Gastrocnemius medialis (tissue), 4 donors: Measurements from ENCODE around the gene GBX1. TPM values are rescaled to one million over a fixed set of nuclear protein-coding genes. Genes with fewer than 3 reads are reported as not detected.

Experiments used
- ATAC-seq, 2 donors: fragments of 150-250 bp; one replicate each; pipeline ENCODE4 v1.9.1; 2016
- DNase-seq, 2 donors: peaks; one replicate each; pipeline ENCODE4 v3.0.0-alpha.2; 2019
- H3K27ac ChIP-seq, 4 donors: fragments of 200-600 bp; sonication (generic); 1 replicate in 1 of 4; 2 replicates in 3 of 4; pipeline ENCODE4 v1.5.1; 2016 to 2018; ENCODE audit warnings: mild to moderate bottlenecking in 2 of 4, moderate library complexity in 1 of 4
- H3K27me3 ChIP-seq, 3 donors: fragments of 200-600 bp; sonication (generic) in 2 of 3; 1 replicate in 1 of 3; 2 replicates in 2 of 3; pipeline versions ENCODE4 v1.5.1 to v1.6.0; 2016 to 2019; ENCODE audit warnings: mild to moderate bottlenecking in 1 of 3, moderate library complexity in 1 of 3
- H3K36me3 ChIP-seq, 2 donors: fragments of 200-600 bp; sonication (generic) in 1 of 2; one replicate each; pipeline ENCODE4 v1.5.1; 2017 to 2018
- H3K4me1 ChIP-seq, 2 donors: fragments of 200-600 bp; sonication (generic) in 1 of 2; one replicate each; pipeline ENCODE4 v1.5.1; 2016 to 2017; ENCODE audit warnings: mild to moderate bottlenecking in 2 of 2
- H3K4me3 ChIP-seq, 4 donors: fragments of 200-600 bp; sonication (generic) in 3 of 4; 1 replicate in 1 of 4; 2 replicates in 3 of 4; pipeline ENCODE4 v1.5.1; 2016 to 2019; ENCODE audit warnings: mild to moderate bottlenecking in 2 of 4
- H3K9me3 ChIP-seq, 3 donors: fragments of 200-600 bp; sonication (generic) in 2 of 3; 1 replicate in 1 of 3; 2 replicates in 2 of 3; pipeline ENCODE4 v1.5.1; 2016 to 2019
- POLR2A ChIP-seq, 2 donors: fragments of 450-650 bp; IDR thresholded peaks; one replicate each; pipeline ENCODE4 v1.6.1; 2017; ENCODE audit warnings: antibody characterized with exemption in 2 of 2, mild to moderate bottlenecking in 2 of 2, moderate library complexity in 2 of 2
- in situ Hi-C, 4 donors: fragments of 200-750 bp; cut with MboI; loops; one replicate each; pipeline versions ENCODE4 v1.15.0 to v1.8.0; 2017; ENCODE audit warnings: low sequenced_read_pairs in 4 of 4
- intact Hi-C: fragments of 100-400 bp; cut with DNase I; formaldehyde crosslinking; loops from one replicate; pipeline ENCODE4 v1.15.1; 2023; ENCODE audit warnings: low total_unique reads
- total RNA-seq, 4 donors: library from RNA; depleted of rRNA; stranded (reverse); fragments of >200 nt; gene quantifications; one replicate each; pipeline versions ENCODE4 v1.1.0 to v1.2.3, GENCODE V29; 2016
- TF ChIP-seq, protein P1 (sequence below), 5 experiments: fragments of 450-650 bp in 3 of 5; fragments of 200-600 bp in 2 of 5; sonication (generic) in 2 of 5; IDR thresholded peaks in 4 of 5; conservative IDR thresholded peaks in 1 of 5; 1 replicate in 4 of 5; 2 replicates in 1 of 5; pipeline ENCODE4 v1.5.1; 2016 to 2019; ENCODE audit warnings: antibody characterized with exemption in 5 of 5, mild to moderate bottlenecking in 3 of 5, moderate library complexity in 3 of 5

GBX1 gene
- total RNA-seq, 4 donors from 2014 or later: 0.58 TPM; not detected in 3

GRCh38 chr7:151101621-151102396 is 65.7 kb downstream of the GBX1 start:
- Histone ChIP-seq H3K4me3 (no peak overlapping the region), H3K27me3 (no peaks in the 10 kb centered on the region), H3K9me3 (no peaks in the 10 kb centered on the region), H3K27ac (no peak overlapping the region), H3K36me3 (no peaks in the 10 kb centered on the region), H3K4me1 (peaks cover 0 to 13% of the 10 kb centered on the region in 2 donors)
- intact Hi-C loops (no loop called here), in situ Hi-C loops (loop anchor here in 3 of 4 donors (10.0 kb wide), 3 partner anchors 57 to 77 kb away; partner anchors contain the start of genes ABCB8 (in 1 of the 3), ASIC3 (in 1 of the 3) and ATG9B (in 1 of the 3))
- ATAC-seq (no peak), DNase-seq (no peak)
- TF ChIP-seq, protein P1, sequence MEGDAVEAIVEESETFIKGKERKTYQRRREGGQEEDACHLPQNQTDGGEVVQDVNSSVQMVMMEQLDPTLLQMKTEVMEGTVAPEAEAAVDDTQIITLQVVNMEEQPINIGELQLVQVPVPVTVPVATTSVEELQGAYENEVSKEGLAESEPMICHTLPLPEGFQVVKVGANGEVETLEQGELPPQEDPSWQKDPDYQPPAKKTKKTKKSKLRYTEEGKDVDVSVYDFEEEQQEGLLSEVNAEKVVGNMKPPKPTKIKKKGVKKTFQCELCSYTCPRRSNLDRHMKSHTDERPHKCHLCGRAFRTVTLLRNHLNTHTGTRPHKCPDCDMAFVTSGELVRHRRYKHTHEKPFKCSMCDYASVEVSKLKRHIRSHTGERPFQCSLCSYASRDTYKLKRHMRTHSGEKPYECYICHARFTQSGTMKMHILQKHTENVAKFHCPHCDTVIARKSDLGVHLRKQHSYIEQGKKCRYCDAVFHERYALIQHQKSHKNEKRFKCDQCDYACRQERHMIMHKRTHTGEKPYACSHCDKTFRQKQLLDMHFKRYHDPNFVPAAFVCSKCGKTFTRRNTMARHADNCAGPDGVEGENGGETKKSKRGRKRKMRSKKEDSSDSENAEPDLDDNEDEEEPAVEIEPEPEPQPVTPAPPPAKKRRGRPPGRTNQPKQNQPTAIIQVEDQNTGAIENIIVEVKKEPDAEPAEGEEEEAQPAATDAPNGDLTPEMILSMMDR (IDR thresholded peaks at IDR 0.05 in 4 of 5, conservative IDR thresholded peaks at IDR 0.05 in 1 of 5): no peak
- TF ChIP-seq POLR2A (IDR thresholded peaks at IDR 0.05): no peak

- Histone ChIP-seq H3K36me3 (no peaks in the 10 kb centered on the region), H3K4me1 (peaks cover 0 to 13% of the 10 kb centered on the region in 2 donors), H3K27me3 (no peaks in the 10 kb centered on the region), H3K4me3 (no peak overlapping the region), H3K27ac (no peak overlapping the region), H3K9me3 (no peaks in the 10 kb centered on the region)
- no peak for TF ChIP-seq POLR2A (IDR thresholded peaks at IDR 0.05)
- TF ChIP-seq, protein P1 (IDR thresholded peaks at IDR 0.05 in 4 of 5, conservative IDR thresholded peaks at IDR 0.05 in 1 of 5): no peak
- ATAC-seq (no peak), DNase-seq (no peak)
- in situ Hi-C loops: loop anchor here in 3 of 4 donors (10.0 kb wide), 3 partner anchors 56 to 76 kb away; partner anchors contain the start of genes ABCB8 (in 1 of the 3), ASIC3 (in 1 of the 3) and ATG9B (in 1 of the 3)
- intact Hi-C loops: no loop called here
Measured at GRCh38 chr7:151100921-151101320, 66.6 kb downstream of the GBX1 start.

GRCh38 chr7:151099486-151100211 is 67.8 kb downstream of the GBX1 start:
- ATAC-seq (no peak), DNase-seq (no peak)
- intact Hi-C loops (no loop called here), in situ Hi-C loops (loop anchor here in 3 of 4 donors (10.0 kb wide), 3 partner anchors 55 to 75 kb away; partner anchors contain the start of genes ABCB8 (in 1 of the 3), ASIC3 (in 1 of the 3) and ATG9B (in 1 of the 3))
- no peak for TF ChIP-seq POLR2A (IDR thresholded peaks at IDR 0.05)
- TF ChIP-seq, protein P1 (IDR thresholded peaks at IDR 0.05 in 4 of 5, conservative IDR thresholded peaks at IDR 0.05 in 1 of 5): no peak
- no peak overlapping the region for H3K27ac ChIP-seq
- peaks cover 0 to 13% of the 10 kb centered on the region in 2 donors for H3K4me1 ChIP-seq
- H3K9me3 ChIP-seq: no peaks in the 10 kb centered on the region
- H3K27me3 ChIP-seq: no peaks in the 10 kb centered on the region
- H3K36me3 ChIP-seq: no peaks in the 10 kb centered on the region
- no peak overlapping the region for H3K4me3 ChIP-seq

Other genes starting within 250 kb of the GBX1 start
- gene KCNH2, start 189.4 kb downstream of the GBX1 start, total RNA-seq: under 1 TPM in 3 of 4 donors, not detected in 1; 0.19 to 1.00 (median 0.46) TPM
- gene NOS3, start 176.7 kb downstream of the GBX1 start, total RNA-seq: 10 to 100 TPM in 1 of 4 donors, 1 to 10 TPM in 3; 1.4 to 10.8 (median 4.2) TPM
- under 1 TPM in 1 of 4 donors, not detected in 3; 0.31 TPM for gene ATG9B, start 143.2 kb downstream of the GBX1 start, total RNA-seq
- 10 to 100 TPM; 10.4 to 25.7 (median 16.2) TPM for gene ABCB8, start 139.2 kb downstream of the GBX1 start, total RNA-seq
- gene ASIC3, start 119.2 kb downstream of the GBX1 start, total RNA-seq: 10 to 100 TPM in 1 of 4 donors, 1 to 10 TPM in 2, under 1 TPM in 1; 0.72 to 11.0 (median 2.5) TPM
- 10 to 100 TPM in 1 of 4 donors, 1 to 10 TPM in 3; 3.7 to 10.7 (median 5.9) TPM for gene CDK5, start 109.8 kb downstream of the GBX1 start, total RNA-seq
- gene SLC4A2, start 108.1 kb downstream of the GBX1 start, total RNA-seq: 10 to 100 TPM; 27.5 to 39.6 (median 33.0) TPM
- 100 to 1,000 TPM; 108 to 181 (median 141) TPM for gene FASTK, start 86.9 kb downstream of the GBX1 start, total RNA-seq
- 100 to 1,000 TPM in 2 of 4 donors, 10 to 100 TPM in 2; 55.5 to 137 (median 97.4) TPM for gene TMUB1, start 84.2 kb downstream of the GBX1 start, total RNA-seq
- gene AGAP3, start 81.2 kb downstream of the GBX1 start, total RNA-seq: 10 to 100 TPM; 31.1 to 65.3 (median 36.3) TPM
- gene ASB10, start 19.6 kb upstream of the GBX1 start, total RNA-seq: 10 to 100 TPM; 17.1 to 24.8 (median 21.6) TPM
- gene H2BK1, start 42.8 kb upstream of the GBX1 start, total RNA-seq: not detected
- gene ABCF2, start 59.5 kb upstream of the GBX1 start, total RNA-seq: 100 to 1,000 TPM in 1 of 4 donors, 10 to 100 TPM in 3; 73.3 to 119 (median 96.3) TPM
- 10 to 100 TPM; 11.1 to 16.1 (median 14.1) TPM for gene CHPF2, start 64.8 kb upstream of the GBX1 start, total RNA-seq
- gene SMARCD3, start 81.0 kb upstream of the GBX1 start, total RNA-seq: 100 to 1,000 TPM in 1 of 4 donors, 10 to 100 TPM in 3; 41.8 to 103 (median 75.4) TPM
- gene NUB1, start 174.1 kb upstream of the GBX1 start, total RNA-seq: 10 to 100 TPM; 45.3 to 59.0 (median 49.7) TPM
- under 1 TPM in 2 of 4 donors, not detected in 2; 0.13 to 0.31 TPM for gene WDR86, start 242.3 kb upstream of the GBX1 start, total RNA-seq